H1 (cell line): Measurements from ENCODE around the gene CCDC18. TPM values are rescaled to one million over a fixed set of nuclear protein-coding genes. Genes with fewer than 3 reads are reported as not detected.

ENCODE experiments used
- CTCF ChIA-PET: fragments of 300-600 bp; sonication (Branson Sonifier 250); formaldehyde crosslinking; loops from one replicate; lab custom pipeline; 2021; ENCODE audit not compliant: partially characterized antibody; lab: Charles Lee
- POLR2A ChIA-PET: fragments of 300-600 bp; sonication (Branson Sonifier 250); formaldehyde crosslinking; loops from one replicate; lab custom pipeline; 2021; ENCODE audit warnings: inconsistent platforms; ENCODE audit not compliant: partially characterized antibody; lab: Charles Lee
- DNase-seq, 2 experiments: peaks; one replicate each; pipeline versions ENCODE4 v3.0.0 to v3.0.0-alpha.2; 2010 to 2022; ENCODE audit warnings: low spot score in 2 of 2, low read depth in 1 of 2, mixed read lengths in 1 of 2
- FAIRE-seq: peaks from 2 replicates; lab custom pipeline; 2011; peaks lifted over from hg19 to GRCh38; lab: Jason Lieb, UNC
- H2AFZ ChIP-seq: 2 replicates; pipeline ENCODE4 v1.8.1; 2012; ENCODE audit warnings: low read length, inconsistent platforms
- H2AK5ac ChIP-seq: 2 replicates; pipeline ENCODE4 v1.6.1; 2013; ENCODE audit warnings: low read depth, low read length
- H2BK120ac ChIP-seq: replicated peaks from 2 replicates; pipeline ENCODE3; 2013; ENCODE audit warnings: low read depth, low read length, inconsistent platforms
- H2BK12ac ChIP-seq: 2 replicates; pipeline ENCODE4 v1.6.1; 2013; ENCODE audit warnings: low read depth, low read length
- H2BK15ac ChIP-seq: 2 replicates; pipeline ENCODE4 v1.6.1; 2013; ENCODE audit warnings: low read length
- H2BK20ac ChIP-seq: 2 replicates; pipeline ENCODE4 v1.6.1; 2013; ENCODE audit warnings: low read length
- H2BK5ac ChIP-seq: 2 replicates; pipeline ENCODE4 v1.6.1; 2013; ENCODE audit warnings: low read depth, low read length
- H3K14ac ChIP-seq: 2 replicates; pipeline ENCODE4 v1.6.1; 2013; ENCODE audit warnings: inconsistent platforms; ENCODE audit not compliant: insufficient read length
- H3K18ac ChIP-seq: 2 replicates; pipeline ENCODE4 v1.6.1; 2013; ENCODE audit warnings: low read length; ENCODE audit errors: extremely low read depth
- H3K23ac ChIP-seq: 2 replicates; pipeline ENCODE4 v1.6.1; 2013; ENCODE audit warnings: inconsistent platforms; ENCODE audit not compliant: insufficient read length
- H3K23me2 ChIP-seq: 2 replicates; pipeline ENCODE4 v1.6.1; 2013; ENCODE audit warnings: low read depth, low read length
- H3K27ac ChIP-seq: 2 replicates; pipeline ENCODE4 v1.6.1; 2011; ENCODE audit warnings: low read depth, low read length, inconsistent platforms
- H3K27me3 ChIP-seq, 4 experiments: replicated peaks in 1 of 4; 1 replicate in 1 of 4; 2 replicates in 3 of 4; pipeline versions ENCODE4 v1.6.1 to v1.8.1; 2011 to 2013; ENCODE audit warnings: low read length in 3 of 4, mild to moderate bottlenecking in 3 of 4, inconsistent platforms in 2 of 4, mixed read lengths in 2 of 4, moderate library complexity in 1 of 4; ENCODE audit not compliant: control insufficient read depth in 3 of 4, insufficient read depth in 3 of 4; ENCODE audit errors: extremely low read depth in 1 of 4
- H3K36me3 ChIP-seq, 4 experiments: 2 replicates each; pipeline versions ENCODE4 v1.6.1 to v1.8.1; 2011 to 2013; ENCODE audit warnings: mild to moderate bottlenecking in 4 of 4, low read length in 3 of 4, moderate library complexity in 2 of 4, control low read depth in 1 of 4, inconsistent platforms in 1 of 4; ENCODE audit not compliant: insufficient read depth in 4 of 4, control insufficient read depth in 2 of 4
- H3K4ac ChIP-seq: replicated peaks from 2 replicates; pipeline ENCODE3; 2013; ENCODE audit warnings: low read length, low read depth, mixed read lengths, inconsistent platforms; ENCODE audit not compliant: insufficient read length
- H3K4me1 ChIP-seq, 4 experiments: replicated peaks in 1 of 4; 1 replicate in 1 of 4; 2 replicates in 3 of 4; pipeline versions ENCODE4 v1.6.1 to v1.8.1; 2011 to 2013; ENCODE audit warnings: low read length in 3 of 4, inconsistent platforms in 2 of 4, mixed read lengths in 1 of 4; ENCODE audit not compliant: insufficient read depth in 4 of 4, control insufficient read depth in 3 of 4
- H3K4me2 ChIP-seq, 2 experiments: 2 replicates each; pipeline versions ENCODE4 v1.6.1 to v1.8.1; 2011 to 2013; ENCODE audit warnings: low read depth in 2 of 2, low read length in 2 of 2, control low read depth in 1 of 2, inconsistent platforms in 1 of 2, mild to moderate bottlenecking in 1 of 2; ENCODE audit not compliant: insufficient read depth in 1 of 2
- H3K4me3 ChIP-seq, 4 experiments: fragments of 200-600, 300-600 bp in 1 of 4; sonication (generic), shearing (Covaris generic), sonication (Bioruptor Twin) in 1 of 4; 2 replicates each; pipeline versions ENCODE4 v1.5.1 to v1.8.1; 2011 to 2016; ENCODE audit warnings: low read length in 4 of 4, low read depth in 3 of 4, control low read depth in 2 of 4, inconsistent platforms in 2 of 4, mild to moderate bottlenecking in 2 of 4, mixed read lengths in 1 of 4, moderate library complexity in 1 of 4; ENCODE audit not compliant: insufficient read depth in 2 of 4; ENCODE audit errors: extremely low read depth in 1 of 4
- H3K56ac ChIP-seq: replicated peaks from 2 replicates; pipeline ENCODE3; 2013; ENCODE audit warnings: low read depth, mild to moderate bottlenecking, mixed read lengths, low read length, inconsistent platforms; ENCODE audit not compliant: insufficient read length
- H3K79me1 ChIP-seq: 2 replicates; pipeline ENCODE4 v1.6.1; 2013; ENCODE audit warnings: low read depth, low read length, control low read depth
- H3K79me2 ChIP-seq, 2 experiments: 2 replicates each; pipeline versions ENCODE4 v1.6.1 to v1.8.1; 2012 to 2013; ENCODE audit warnings: low read length in 2 of 2, mild to moderate bottlenecking in 2 of 2, inconsistent platforms in 1 of 2; ENCODE audit not compliant: insufficient read depth in 2 of 2, control insufficient read depth in 1 of 2
- H3K9ac ChIP-seq, 4 experiments: replicated peaks in 1 of 4; 1 replicate in 1 of 4; 2 replicates in 3 of 4; pipeline versions ENCODE4 v1.6.1 to v1.8.1; 2011 to 2013; ENCODE audit warnings: low read depth in 3 of 4, low read length in 3 of 4, control low read depth in 2 of 4, mild to moderate bottlenecking in 2 of 4, moderate library complexity in 2 of 4, inconsistent platforms in 1 of 4; ENCODE audit errors: extremely low read depth in 1 of 4
- H3K9me3 ChIP-seq, 2 experiments: 2 replicates each; pipeline versions ENCODE4 v1.6.1 to v1.8.1; 2012 to 2013; ENCODE audit warnings: mild to moderate bottlenecking in 2 of 2, moderate library complexity in 2 of 2, control low read depth in 1 of 2, inconsistent platforms in 1 of 2, low read depth in 1 of 2, low read length in 1 of 2, mixed read lengths in 1 of 2; ENCODE audit not compliant: insufficient read depth in 2 of 2
- H4K20me1 ChIP-seq, 2 experiments: replicated peaks in 1 of 2; 2 replicates each; pipeline versions ENCODE3 to v1.8.1; 2011 to 2013; ENCODE audit warnings: inconsistent platforms in 2 of 2, low read length in 2 of 2, mild to moderate bottlenecking in 1 of 2; ENCODE audit not compliant: insufficient read depth in 2 of 2, control insufficient read depth in 1 of 2
- H4K5ac ChIP-seq: 2 replicates; pipeline ENCODE4 v1.6.1; 2013; ENCODE audit warnings: low read length, low read depth, mixed read lengths, inconsistent platforms; ENCODE audit not compliant: insufficient read length
- H4K8ac ChIP-seq: 2 replicates; pipeline ENCODE4 v1.8.0; 2013; ENCODE audit warnings: mild to moderate bottlenecking, moderate library complexity, low read length, inconsistent platforms; ENCODE audit not compliant: insufficient read depth; ENCODE audit errors: extremely low read depth
- H4K91ac ChIP-seq: replicated peaks from 2 replicates; pipeline ENCODE3; 2013; ENCODE audit warnings: low read length, mixed read lengths, inconsistent platforms; ENCODE audit not compliant: insufficient read length
- SIRT6 ChIP-seq: IDR thresholded peaks from one replicate; pipeline ENCODE4 v1.7.1; 2012; ENCODE audit warnings: low read length, inconsistent platforms
- WGBS, 2 experiments: shearing (Covaris generic) in 1 of 2; methylation state at CpG; one replicate each; pipeline versions ENCODE4 v1.1.6 to v1.1.7; 2013 to 2015; ENCODE audit warnings: low lambda C conversion rate in 2 of 2, mixed read lengths in 2 of 2, inconsistent platforms in 1 of 2, low coverage in 1 of 2, missing lambda C conversion rate in 1 of 2; ENCODE audit not compliant: insufficient replicate concordance in 2 of 2, insufficient coverage in 1 of 2, insufficient read length in 1 of 2; ENCODE audit errors: extremely low coverage in 1 of 2, missing lambda C conversion rate in 1 of 2; 5-methylcytosine and 5-hydroxymethylcytosine counted together
- polyA plus RNA-seq, 7 experiments: library from polyadenylated mRNA; depleted of rRNA in 3 of 7; stranded (reverse) in 5 of 7; unstranded in 2 of 7; fragments of >200 nt in 5 of 7; fragments of 200-250 nt in 2 of 7; gene quantifications; 1 replicate in 5 of 7; 2 replicates in 1 of 7; 4 replicates in 1 of 7; pipeline versions ENCODE4 v1.2.1 to v1.2.3, GENCODE V29; 2011 to 2013; ENCODE audit warnings: missing spikeins in 2 of 7, mixed read lengths in 2 of 7
- total RNA-seq: library from RNA; stranded (reverse); fragmentation: NEBNext Ultra II Directional; extraction: Animal tissue kit (Norgen Biotek cat#: 25700); gene quantifications from 2 replicates; pipeline ENCODE4 v1.2.1, GENCODE V29; 2021

The CCDC18 gene
- total and polyA plus RNA-seq, 2 of the 8 experiments (the other 6 are each of a cell fraction or from before 2014, with no cell fraction given): 3.0 to 21.2 TPM

DNA sequence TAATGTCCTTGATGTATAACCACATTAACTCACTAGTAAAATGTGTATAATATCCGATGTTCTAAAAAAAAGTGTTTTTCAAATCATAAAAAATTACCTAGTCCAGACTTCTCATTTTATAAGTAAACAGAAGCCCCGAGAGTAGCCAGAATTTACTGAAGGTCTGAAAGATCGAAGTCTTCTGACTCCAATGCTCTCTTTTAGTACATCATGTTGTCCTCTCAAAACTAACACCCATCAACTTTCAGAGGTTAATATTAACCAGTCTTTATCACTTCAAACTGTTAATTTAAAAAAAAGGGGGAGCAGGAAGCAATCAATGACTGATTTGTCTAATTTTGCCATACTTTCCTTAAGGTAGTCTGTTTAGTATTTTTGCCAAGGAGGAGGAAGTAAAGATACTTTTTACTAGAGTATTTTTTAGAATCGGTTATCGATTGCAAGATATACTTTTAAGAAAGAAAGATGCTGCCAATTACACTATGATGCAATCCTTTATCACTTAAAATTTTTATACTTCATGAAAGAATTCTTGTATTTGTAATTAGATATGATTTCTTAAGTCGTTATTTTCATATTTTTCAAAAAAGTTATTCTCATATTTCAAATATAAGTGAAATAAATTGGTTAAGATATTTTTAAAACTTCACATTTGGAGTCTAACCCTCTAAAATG lies 25.5 kb downstream of the CCDC18 start:
- POLR2A ChIA-PET: no interaction called here
- H3K4me2 ChIP-seq: no peak overlapping the region
- H2BK120ac ChIP-seq: no peak overlapping the region
- H4K91ac ChIP-seq: no peak overlapping the region
- CTCF ChIA-PET: no interaction called here
- no peak overlapping the region for H2BK15ac ChIP-seq
- H3K79me1 ChIP-seq: no peaks in the 10 kb centered on the region
- no peak overlapping the region for H4K5ac ChIP-seq
- H3K9ac ChIP-seq: no peak overlapping the region
- no peaks in the 10 kb centered on the region for H4K20me1 ChIP-seq
- DNase-seq (no peak), FAIRE-seq (no peak)
- no peak overlapping the region for H3K56ac ChIP-seq
- no peak overlapping the region for H2AK5ac ChIP-seq
- H3K4me1 ChIP-seq: no peaks in the 10 kb centered on the region
- peaks cover 3 to 43% (median 13%) of the 10 kb centered on the region in 4 experiments; a peak in 7 of 8 replicates for H3K36me3 ChIP-seq
- H3K27ac ChIP-seq: no peak overlapping the region
- H2BK20ac ChIP-seq: no peak overlapping the region
- no peaks in the 10 kb centered on the region for H3K79me2 ChIP-seq
- H3K9me3 ChIP-seq: no peaks in the 10 kb centered on the region
- WGBS, 2 experiments: 92% methylated on average over 6 of the region's 6 CpGs; no CpG with 5 or more reads in 1 of the 2 experiments
- H3K23me2 ChIP-seq: peaks cover 1% of the 10 kb centered on the region; the same call in 1 of the 2 replicates
- no peak overlapping the region for H2AFZ ChIP-seq
- no peaks in the 10 kb centered on the region for H3K27me3 ChIP-seq
- H3K4me3 ChIP-seq: no peak overlapping the region
- H3K18ac ChIP-seq: no peak overlapping the region
- no peak overlapping the region for H2BK12ac ChIP-seq
- no peak overlapping the region for H2BK5ac ChIP-seq
- H3K23ac ChIP-seq: no peak overlapping the region
- TF ChIP-seq SIRT6: no peak
- no peak overlapping the region for H3K14ac ChIP-seq
- H3K4ac ChIP-seq: no peak overlapping the region
- H4K8ac ChIP-seq: no peak overlapping the region
